Myocyte (in vitro differentiated cells): ENCODE results near the gene PLEKHJ1. TPM values are rescaled to one million over a fixed set of nuclear protein-coding genes. Genes with fewer than 3 reads are reported as not detected.

ENCODE experiments used
- microRNA counts: library from miRNA; unstranded; fragments of <30 nt; microRNA quantifications from one replicate; lab custom pipeline; 2016
- microRNA-seq: library from miRNA; unstranded; fragments of <30 nt; microRNA quantifications from one replicate; pipeline ENCODE4, GENCODE V29; 2016
- total RNA-seq: library from RNA; depleted of rRNA; stranded (reverse); fragments of >200 nt; gene quantifications from 2 replicates; pipeline ENCODE4 v1.2.3, GENCODE V29; 2014

Gene PLEKHJ1
- total RNA-seq, 1 donor from 2014 or later, result 86.7 TPM

MicroRNAs encoded within 50 kb of the gene (microRNA counts, 767-probe panel; counts per million panel counts)
- not detected for microRNA hsa-miR-1227 (lab: Ali Mortazavi, UCI)

Small RNAs within 50 kb of the gene (microRNA-seq; reads per million reads assigned to microRNA genes)
- 0.65 reads per million for gene MIR1227
- not detected for gene MIR4321

Other genes starting within 250 kb of the PLEKHJ1 start
- gene BTBD2, start 220.6 kb downstream of the PLEKHJ1 start, total RNA-seq, result 40.2 and 44.4 TPM in 2 replicates
- 35.3 and 44.6 TPM in 2 replicates for gene MKNK2, start 185.1 kb downstream of the PLEKHJ1 start, total RNA-seq
- gene MOB3A, start 140.0 kb downstream of the PLEKHJ1 start, total RNA-seq, result 17.6 and 22.4 TPM in 2 replicates
- gene IZUMO4, start 139.4 kb downstream of the PLEKHJ1 start, total RNA-seq, result 7.2 and 8.2 TPM in 2 replicates
- 109 and 114 TPM in 2 replicates for gene AP3D1, start 84.8 kb downstream of the PLEKHJ1 start, total RNA-seq
- 7.9 and 8.3 TPM in 2 replicates for gene DOT1L, start 72.4 kb downstream of the PLEKHJ1 start, total RNA-seq
- gene SF3A2, start 495 bp upstream of the PLEKHJ1 start, total RNA-seq, result 21.6 and 23.1 TPM in 2 replicates
- gene AMH, start 13.0 kb upstream of the PLEKHJ1 start, total RNA-seq, result 5.1 and 7.3 TPM in 2 replicates
- gene JSRP1, start 20.1 kb upstream of the PLEKHJ1 start, total RNA-seq, result 303 and 333 TPM in 2 replicates
- 0.16 and 0.36 TPM in 2 replicates for gene PEAK3, start 45.8 kb upstream of the PLEKHJ1 start, total RNA-seq
- not detected in 2 replicates for gene LINGO3, start 71.8 kb upstream of the PLEKHJ1 start, total RNA-seq
- 158 and 226 TPM in 2 replicates for gene LSM7, start 92.3 kb upstream of the PLEKHJ1 start, total RNA-seq
- 36.1 and 45.7 TPM in 2 replicates for gene SPPL2B, start 92.4 kb upstream of the PLEKHJ1 start, total RNA-seq
- not detected in 2 replicates for gene TMPRSS9, start 123.9 kb upstream of the PLEKHJ1 start, total RNA-seq
- gene TIMM13, start 191.3 kb upstream of the PLEKHJ1 start, total RNA-seq, result 69.4 and 73.7 TPM in 2 replicates
- gene LMNB2, start 220.6 kb upstream of the PLEKHJ1 start, total RNA-seq, result 30.7 and 34.3 TPM in 2 replicates
- gene GADD45B, start 239.8 kb upstream of the PLEKHJ1 start, total RNA-seq, result 8.6 and 16.9 TPM in 2 replicates